Psoas muscle (tissue), 8 donors: ENCODE results near the gene ASAP2. TPM values are rescaled to one million over a fixed set of nuclear protein-coding genes. Genes with fewer than 3 reads are reported as not detected.
A peak's percentile ranks its signal among the peaks of the same experiment; 100 is the strongest.

Experiments used
- ATAC-seq, 4 donors: fragments of 200-7000 bp; cut with Tn5 transposase; one replicate each; pipeline ENCODE4 v1.9.1; 2020; ENCODE audit warnings: moderate library complexity in 3 of 4, mild to moderate bottlenecking in 2 of 4
- DNase-seq, 2 donors: peaks; one replicate each; pipeline ENCODE4 v3.0.0-alpha.2; 2020
- H3K27ac ChIP-seq: fragments of 200-600 bp; one replicate; pipeline ENCODE4 v1.8.0; 2022
- H3K27me3 ChIP-seq, 3 donors: fragments of 200-600 bp in 1 of 3; one replicate each; pipeline versions ENCODE4 v1.6.1 to v1.8.0; 2013 to 2022; ENCODE audit warnings: low read length in 2 of 3, mild to moderate bottlenecking in 2 of 3, moderate library complexity in 1 of 3; ENCODE audit not compliant: insufficient read depth in 3 of 3
- H3K36me3 ChIP-seq, 2 donors: fragments of 200-600 bp in 1 of 2; one replicate each; pipeline versions ENCODE4 v1.6.1 to v1.8.0; 2013 to 2022; ENCODE audit warnings: low read depth in 1 of 2, mild to moderate bottlenecking in 1 of 2, moderate library complexity in 1 of 2; ENCODE audit not compliant: insufficient read depth in 1 of 2
- H3K4me1 ChIP-seq: fragments of 200-600 bp; one replicate; pipeline ENCODE4 v1.8.0; 2022
- H3K4me3 ChIP-seq: fragments of 200-600 bp; one replicate; pipeline ENCODE4 v1.8.0; 2022; ENCODE audit warnings: mild to moderate bottlenecking
- H3K9me3 ChIP-seq: fragments of 200-600 bp; one replicate; pipeline ENCODE4 v1.8.0; 2022
- WGBS, 3 donors: extraction: QIAGEN DNeasy Blood & Tissue Kit; methylation state at CpG; one replicate each; pipeline versions ENCODE4 v1.1.6 to v1.1.7; 2013; 5-methylcytosine and 5-hydroxymethylcytosine counted together
- intact Hi-C, 2 donors: fragments of 100-400 bp; cut with DNase I; formaldehyde crosslinking; loops; one replicate each; pipeline versions ENCODE4 v1.11.0 to v1.14.2; 2022
- polyA plus RNA-seq, 3 donors: library from polyadenylated mRNA; stranded (reverse); fragments of 200-250 nt; gene quantifications; one replicate each; pipeline ENCODE4 v1.2.3, GENCODE V29; 2013
- total RNA-seq, 4 donors: library from RNA; stranded (reverse); fragmentation: NEBNext Ultra II Directional in 2 of 4; extraction: Animal tissue kit (Norgen Biotek cat#: 25700) in 2 of 4; gene quantifications; one replicate each; pipeline versions ENCODE4 v1.2.1 to v1.2.4, GENCODE V29; 2021 to 2023
- TF ChIP-seq, protein P1 (sequence below): fragments of 200-600 bp; IDR thresholded peaks from one replicate; pipeline ENCODE4 v1.8.0; 2022; ENCODE audit warnings: antibody characterized with exemption
- donor health status: healthy with polysubstance abuse.
- donor health status: DM: no; HTN: no; CAD: no; lungs with moderate emphysema.
- donor health status: Bipolar disorder and iron deficiency.
- donor health status: healthy.
- donor health status: DM: yes; HTN: yes; CAD: no.
- donor health status: DM: no; HTN: no; CAD: no.
- donor health status: DM: no; HTN: no; CAD: no.
- donor health status: DM: yes; HTN: yes; CAD: no.

The ASAP2 gene
- total and polyA plus RNA-seq, 7 donors, result 1.6 to 9.0 (median 3.3) TPM

DNA sequence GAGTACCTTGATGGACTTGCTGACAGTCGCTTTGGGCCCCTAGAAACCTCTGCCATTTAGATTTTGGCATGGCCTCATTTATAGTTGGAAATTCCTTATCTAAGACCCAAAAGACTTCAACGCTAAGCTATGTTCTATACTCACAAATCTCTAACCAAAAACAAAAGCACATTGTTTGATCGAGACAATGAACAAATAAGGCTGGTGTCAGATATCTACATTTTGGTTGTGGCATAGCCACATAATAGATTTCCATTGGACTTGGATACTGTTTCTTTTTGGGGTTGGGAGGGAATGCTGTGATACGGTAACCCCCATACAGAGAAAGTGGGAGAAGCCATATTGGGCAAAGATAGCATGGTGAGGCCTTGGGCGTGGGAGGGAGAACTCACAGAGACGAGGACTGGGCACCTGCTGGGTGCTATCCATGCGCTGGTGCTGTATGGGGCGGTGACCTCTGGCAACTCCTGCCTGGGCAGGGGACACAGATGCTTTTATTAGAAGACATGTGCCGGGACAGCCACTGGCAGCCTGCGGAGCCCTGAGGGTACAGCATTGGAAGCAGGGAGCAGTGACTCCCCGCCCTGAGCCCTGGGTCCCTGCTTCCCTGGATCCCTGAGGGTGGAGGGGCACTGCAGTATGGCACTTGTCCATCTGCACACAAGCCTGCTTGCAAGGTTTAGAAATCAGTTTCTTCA, 97.1 kb downstream of the ASAP2 start:
- WGBS, 3 donors, result 56 to 62% (median 60%) methylated on average over 11 of the region's 11 CpGs
- Histone ChIP-seq H3K4me3 (no peak overlapping the region), H3K27ac (no peak overlapping the region), H3K27me3 (no peaks in the 10 kb centered on the region), H3K9me3 (no peaks in the 10 kb centered on the region), H3K36me3 (no peaks in the 10 kb centered on the region), H3K4me1 (peaks cover 34% of the 10 kb centered on the region)
- intact Hi-C loops, result no loop called here
- ATAC-seq (peak; percentile 66 to 81 (median 70)), DNase-seq (no peak)
- TF ChIP-seq, protein P1, sequence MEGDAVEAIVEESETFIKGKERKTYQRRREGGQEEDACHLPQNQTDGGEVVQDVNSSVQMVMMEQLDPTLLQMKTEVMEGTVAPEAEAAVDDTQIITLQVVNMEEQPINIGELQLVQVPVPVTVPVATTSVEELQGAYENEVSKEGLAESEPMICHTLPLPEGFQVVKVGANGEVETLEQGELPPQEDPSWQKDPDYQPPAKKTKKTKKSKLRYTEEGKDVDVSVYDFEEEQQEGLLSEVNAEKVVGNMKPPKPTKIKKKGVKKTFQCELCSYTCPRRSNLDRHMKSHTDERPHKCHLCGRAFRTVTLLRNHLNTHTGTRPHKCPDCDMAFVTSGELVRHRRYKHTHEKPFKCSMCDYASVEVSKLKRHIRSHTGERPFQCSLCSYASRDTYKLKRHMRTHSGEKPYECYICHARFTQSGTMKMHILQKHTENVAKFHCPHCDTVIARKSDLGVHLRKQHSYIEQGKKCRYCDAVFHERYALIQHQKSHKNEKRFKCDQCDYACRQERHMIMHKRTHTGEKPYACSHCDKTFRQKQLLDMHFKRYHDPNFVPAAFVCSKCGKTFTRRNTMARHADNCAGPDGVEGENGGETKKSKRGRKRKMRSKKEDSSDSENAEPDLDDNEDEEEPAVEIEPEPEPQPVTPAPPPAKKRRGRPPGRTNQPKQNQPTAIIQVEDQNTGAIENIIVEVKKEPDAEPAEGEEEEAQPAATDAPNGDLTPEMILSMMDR, result no peak

GRCh38 chr2:9306911-9307310, 100.3 kb downstream of the ASAP2 start:
- TF ChIP-seq, protein P1, result no peak
- Histone ChIP-seq H3K9me3 (no peaks in the 10 kb centered on the region), H3K27me3 (no peaks in the 10 kb centered on the region), H3K4me1 (peaks cover 42% of the 10 kb centered on the region), H3K4me3 (no peak overlapping the region), H3K27ac (no peak overlapping the region), H3K36me3 (no peaks in the 10 kb centered on the region)
- intact Hi-C loops, result no loop called here
- 50 to 67% (median 59%) methylated on average over 8 of the region's 8 CpGs for WGBS, 3 donors
- ATAC-seq (no peak), DNase-seq (no peak)

DNA sequence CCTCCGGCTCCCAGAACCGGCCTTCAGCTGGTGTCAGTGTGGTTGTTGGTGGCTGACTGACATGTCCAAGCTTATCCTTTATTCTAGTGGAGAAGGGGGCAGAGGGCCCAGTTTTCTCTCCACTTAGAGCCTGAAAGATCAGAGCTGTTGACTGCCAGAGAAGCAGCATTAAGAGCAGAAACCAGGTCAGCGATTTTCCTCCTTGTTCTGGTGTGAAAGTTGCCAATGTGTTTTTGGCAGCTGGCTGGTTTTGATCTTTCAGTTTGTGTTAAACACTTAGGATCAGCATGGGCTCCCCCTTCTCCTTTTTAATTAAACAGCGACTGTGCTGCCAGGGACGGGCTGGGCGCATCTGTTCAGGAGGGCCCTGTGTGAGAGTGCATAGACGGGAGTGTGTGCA, 100.9 kb downstream of the ASAP2 start:
- H3K27ac ChIP-seq, result no peak overlapping the region
- peaks cover 46% of the 10 kb centered on the region for H3K4me1 ChIP-seq
- no peaks in the 10 kb centered on the region for H3K36me3 ChIP-seq
- 71 to 82% (median 72%) methylated on average over 7 of the region's 7 CpGs for WGBS, 3 donors
- no peaks in the 10 kb centered on the region for H3K9me3 ChIP-seq
- H3K27me3 ChIP-seq, result no peaks in the 10 kb centered on the region
- TF ChIP-seq, protein P1, result no peak
- no peak for ATAC-seq
- no peak for DNase-seq
- intact Hi-C loops, result no loop called here
- no peak overlapping the region for H3K4me3 ChIP-seq

DNA sequence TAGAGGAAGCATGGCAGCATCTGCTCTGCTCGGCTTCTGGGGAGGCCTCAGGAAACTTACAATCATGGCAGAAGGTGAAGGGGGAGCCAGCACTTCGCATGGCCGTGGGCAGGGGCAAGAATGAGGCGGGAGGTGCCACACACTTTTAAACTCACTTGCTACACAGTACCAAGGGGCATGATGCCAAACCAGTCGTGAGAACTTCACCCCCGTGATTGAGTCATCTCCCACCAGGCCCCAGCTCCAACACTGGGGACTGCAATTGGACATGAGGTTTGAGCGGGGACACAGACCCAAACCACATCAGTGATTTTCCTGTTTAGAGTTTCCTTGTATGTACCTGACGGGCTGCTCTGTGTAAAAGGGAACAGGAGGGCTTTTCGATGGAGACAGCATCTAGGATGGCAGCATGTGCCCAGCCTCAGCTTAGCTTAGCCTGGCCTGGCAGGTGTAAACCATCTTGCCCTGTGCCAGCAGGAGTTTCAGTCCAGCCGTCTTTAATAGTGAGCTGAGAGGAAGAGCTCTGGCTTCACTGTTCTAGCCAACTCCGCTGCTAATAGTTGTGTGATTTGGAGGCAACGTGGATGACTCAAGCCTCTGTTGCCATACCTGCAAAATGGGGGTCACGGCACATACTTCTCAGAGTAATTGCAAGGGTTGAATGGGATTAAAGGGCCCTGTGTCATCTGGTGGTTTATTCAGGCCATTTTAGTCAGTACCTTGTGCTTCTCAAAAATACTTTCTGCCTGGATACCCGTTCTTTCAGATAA, 101.8 kb downstream of the ASAP2 start:
- H3K27ac ChIP-seq, result peak overlapping the region; percentile 33
- peaks cover 46% of the 10 kb centered on the region for H3K4me1 ChIP-seq
- WGBS, 3 donors, result 58 to 71% (median 67%) methylated on average over 14 of the region's 14 CpGs
- TF ChIP-seq, protein P1, result no peak
- no peaks in the 10 kb centered on the region for H3K27me3 ChIP-seq
- ATAC-seq (peak in 1 of 4 donors; percentile 12), DNase-seq (no peak)
- H3K4me3 ChIP-seq, result no peak overlapping the region
- H3K9me3 ChIP-seq, result no peaks in the 10 kb centered on the region
- intact Hi-C loops, result no loop called here
- H3K36me3 ChIP-seq, result no peaks in the 10 kb centered on the region
